ENCODE measurements around the gene FSTL5. TPM values are rescaled to one million over a fixed set of nuclear protein-coding genes. Genes with fewer than 3 reads are reported as not detected.

The FSTL5 gene
- total RNA-seq, 1 donor, result not detected

GRCh38 chr4:161803171-161803570 lies 360.6 kb downstream of the FSTL5 start:
- Histone ChIP-seq H3K4me3 (ENCODE audit: insufficient read depth, low read length) (no peak overlapping the region), H4K20me1 (ENCODE audit: insufficient read depth, low read length) (no peaks in the 10 kb centered on the region), H3K9me3 (ENCODE audit: low read depth, low read length) (no peaks in the 10 kb centered on the region), H3K27ac (ENCODE audit: low read depth, low read length) (no peak overlapping the region), H3K4me1 (ENCODE audit: insufficient read depth, low read length) (no peaks in the 10 kb centered on the region), H3K79me2 (ENCODE audit: insufficient read depth, low read length) (no peaks in the 10 kb centered on the region), H3K27me3 (ENCODE audit: insufficient read depth, low read length) (no peaks in the 10 kb centered on the region), H3K36me3 (ENCODE audit: insufficient read depth, low read length) (no peaks in the 10 kb centered on the region), H2AFZ (ENCODE audit: low read length) (no peak overlapping the region), H3K4me2 (ENCODE audit: insufficient read depth, low read length) (no peak overlapping the region)
- no peak for DNase-seq (ENCODE audit: insufficient read length, low spot score, missing footprints)
- TF ChIP-seq CTCF (IDR thresholded peaks at IDR 0.05; ENCODE audit: extremely low read depth, low read depth, low read length), result no peak

GRCh38 chr4:161799710-161800109 lies 364.1 kb downstream of the FSTL5 start:
- Histone ChIP-seq H3K79me2 (ENCODE audit: insufficient read depth, low read length) (no peaks in the 10 kb centered on the region), H3K9me3 (ENCODE audit: low read depth, low read length) (no peaks in the 10 kb centered on the region), H2AFZ (ENCODE audit: low read length) (no peak overlapping the region), H3K4me2 (ENCODE audit: insufficient read depth, low read length) (no peak overlapping the region), H3K27ac (ENCODE audit: low read depth, low read length) (no peak overlapping the region), H3K36me3 (ENCODE audit: insufficient read depth, low read length) (no peaks in the 10 kb centered on the region), H3K27me3 (ENCODE audit: insufficient read depth, low read length) (no peaks in the 10 kb centered on the region), H3K4me1 (ENCODE audit: insufficient read depth, low read length) (no peaks in the 10 kb centered on the region), H3K4me3 (ENCODE audit: insufficient read depth, low read length) (no peak overlapping the region), H4K20me1 (ENCODE audit: insufficient read depth, low read length) (no peaks in the 10 kb centered on the region)
- TF ChIP-seq CTCF (IDR thresholded peaks at IDR 0.05; ENCODE audit: extremely low read depth, low read depth, low read length), result no peak
- DNase-seq (ENCODE audit: insufficient read length, low spot score, missing footprints), result no peak

DNA sequence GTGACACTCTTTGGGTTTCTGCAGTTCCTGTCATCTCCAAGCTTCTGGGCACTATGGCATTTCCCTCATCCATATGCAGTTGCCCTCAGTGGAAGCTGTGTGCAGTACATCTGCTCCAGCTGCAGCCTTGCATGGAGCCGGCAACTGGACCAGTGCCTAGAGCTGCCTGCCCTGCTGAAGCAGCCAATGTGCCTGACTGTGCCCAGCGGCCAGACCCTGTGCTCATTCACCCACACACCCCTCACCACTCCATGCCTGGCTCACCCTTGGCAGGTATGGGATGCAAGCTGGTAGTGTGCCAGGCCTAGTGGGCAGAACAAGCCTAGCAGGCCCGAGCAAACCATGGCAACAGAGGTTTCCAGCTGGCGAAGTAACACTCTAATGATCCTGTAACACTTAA lies 370.8 kb downstream of the FSTL5 start:
- no peak overlapping the region for H3K4me3 ChIP-seq (ENCODE audit: insufficient read depth, low read length)
- no peaks in the 10 kb centered on the region for H3K4me1 ChIP-seq (ENCODE audit: insufficient read depth, low read length)
- no peaks in the 10 kb centered on the region for H4K20me1 ChIP-seq (ENCODE audit: insufficient read depth, low read length)
- H3K27ac ChIP-seq (ENCODE audit: low read depth, low read length), result no peak overlapping the region
- TF ChIP-seq CTCF (IDR thresholded peaks at IDR 0.05; ENCODE audit: extremely low read depth, low read depth, low read length), result no peak
- H3K4me2 ChIP-seq (ENCODE audit: insufficient read depth, low read length), result no peak overlapping the region
- no peak for DNase-seq (ENCODE audit: insufficient read length, low spot score, missing footprints)
- no peak overlapping the region for H2AFZ ChIP-seq (ENCODE audit: low read length)
- peaks cover 4% of the 10 kb centered on the region for H3K9me3 ChIP-seq (ENCODE audit: low read depth, low read length)
- no peaks in the 10 kb centered on the region for H3K27me3 ChIP-seq (ENCODE audit: insufficient read depth, low read length)
- no peaks in the 10 kb centered on the region for H3K79me2 ChIP-seq (ENCODE audit: insufficient read depth, low read length)
- no peaks in the 10 kb centered on the region for H3K36me3 ChIP-seq (ENCODE audit: insufficient read depth, low read length)

DNA sequence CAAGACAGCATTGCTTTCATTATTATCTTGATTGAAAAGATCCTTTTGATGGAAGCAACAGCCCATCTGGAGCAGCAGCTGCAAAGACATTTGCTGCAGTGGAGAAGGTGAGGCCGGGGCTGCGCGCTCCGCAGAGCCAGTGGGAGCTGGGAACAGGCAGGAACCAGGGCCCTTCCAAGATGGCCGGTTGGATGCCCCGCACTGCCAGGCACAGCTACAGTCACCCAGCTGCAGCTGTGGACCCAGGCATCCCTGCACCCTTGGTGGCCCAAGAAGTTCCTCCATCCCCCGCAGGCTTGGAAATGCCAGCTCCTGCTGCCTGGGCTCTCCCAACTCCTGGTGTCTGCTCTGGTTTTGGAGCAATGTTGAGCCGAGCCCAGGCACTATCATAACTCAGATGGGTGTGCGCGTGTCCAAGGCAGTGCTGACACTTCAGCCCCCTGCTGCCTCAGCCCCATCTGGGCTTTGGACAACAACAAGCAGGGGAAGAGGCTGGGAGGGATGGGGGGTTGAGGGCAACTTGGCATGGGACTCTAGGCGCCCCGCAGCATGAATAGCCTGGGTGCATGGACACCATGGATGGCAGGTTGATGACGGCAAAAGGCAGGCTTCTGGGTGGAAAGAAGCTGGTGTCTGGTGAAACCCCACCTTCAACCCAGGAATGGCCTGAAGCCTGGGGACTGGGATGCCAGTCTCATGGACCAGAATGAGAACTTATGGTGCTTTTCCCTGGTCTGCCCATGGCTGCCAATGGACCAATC lies 371.8 kb downstream of the FSTL5 start:
- Histone ChIP-seq H3K27ac (ENCODE audit: low read depth, low read length) (no peak overlapping the region), H3K9me3 (ENCODE audit: low read depth, low read length) (peaks cover 4% of the 10 kb centered on the region), H3K79me2 (ENCODE audit: insufficient read depth, low read length) (no peaks in the 10 kb centered on the region), H2AFZ (ENCODE audit: low read length) (no peak overlapping the region), H4K20me1 (ENCODE audit: insufficient read depth, low read length) (no peaks in the 10 kb centered on the region), H3K4me2 (ENCODE audit: insufficient read depth, low read length) (no peak overlapping the region), H3K4me1 (ENCODE audit: insufficient read depth, low read length) (no peaks in the 10 kb centered on the region), H3K36me3 (ENCODE audit: insufficient read depth, low read length) (no peaks in the 10 kb centered on the region), H3K27me3 (ENCODE audit: insufficient read depth, low read length) (no peaks in the 10 kb centered on the region), H3K4me3 (ENCODE audit: insufficient read depth, low read length) (no peak overlapping the region)
- TF ChIP-seq CTCF (IDR thresholded peaks at IDR 0.05; ENCODE audit: extremely low read depth, low read depth, low read length), result no peak
- DNase-seq (ENCODE audit: insufficient read length, low spot score, missing footprints), result peak; percentile 14

Data from osteoblast (primary cell).